ENCODE measurements around the gene MYLK4. TPM values are rescaled to one million over a fixed set of nuclear protein-coding genes. Genes with fewer than 3 reads are reported as not detected.

Gene MYLK4
- total and polyA plus RNA-seq, 2 experiments from 2014 or later, result 0.29 to 0.43 TPM

DNA sequence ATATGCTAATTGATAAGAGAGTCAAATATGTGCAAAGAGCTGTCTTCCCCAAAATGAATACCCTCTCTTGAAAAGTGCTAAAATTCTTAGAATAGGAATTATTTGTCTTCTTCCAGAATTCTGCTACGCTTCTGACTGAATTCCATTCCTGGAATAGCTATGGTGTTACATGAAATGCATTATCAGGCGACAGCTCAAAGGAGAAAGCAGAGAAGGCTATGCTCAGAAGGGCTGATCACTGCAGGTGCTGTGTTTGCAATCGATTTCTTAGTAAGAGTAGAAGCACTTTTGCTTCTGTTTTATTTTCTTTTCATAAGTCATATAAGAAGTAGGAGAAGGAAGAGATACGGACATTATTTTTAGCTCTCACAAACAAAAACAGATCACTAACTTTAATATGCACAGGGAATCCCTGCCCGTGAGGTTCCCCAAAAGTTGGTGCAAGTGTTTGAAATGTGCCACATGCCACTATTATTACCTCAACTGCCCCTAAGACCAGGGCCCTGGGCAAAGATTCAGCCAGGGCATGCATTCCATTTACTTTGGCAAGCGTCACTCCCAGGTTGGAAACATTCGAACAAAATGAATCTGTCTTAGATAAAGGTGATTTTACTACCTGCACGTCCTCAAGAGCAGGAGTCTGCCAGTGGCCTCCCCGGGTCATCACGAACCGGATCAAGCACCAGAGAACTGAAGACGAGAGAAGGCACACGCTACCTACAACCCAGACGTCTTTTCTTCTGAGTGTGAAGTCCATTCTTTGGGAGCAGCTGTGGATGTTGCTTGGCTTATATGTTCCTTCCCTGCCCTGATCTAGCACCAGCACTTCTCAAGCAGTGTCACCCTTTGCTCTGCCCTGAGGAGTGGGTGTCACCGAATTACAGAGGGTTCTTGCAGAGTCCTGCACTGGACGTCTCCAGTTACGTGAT lies 7.2 kb downstream of the MYLK4 start:
- Histone ChIP-seq H3K9me3 (ENCODE audit: low read depth) (no peaks in the 10 kb centered on the region), H3K36me3 (replicated peaks; ENCODE audit: insufficient read depth, low read depth) (no peaks in the 10 kb centered on the region), H4K20me1 (ENCODE audit: insufficient read depth, poor library complexity, severe bottlenecking) (no peaks in the 10 kb centered on the region), H3K79me2 (no peaks in the 10 kb centered on the region), H2AFZ (no peak overlapping the region), H3K27ac (no peak overlapping the region), H3K4me2 (no peak overlapping the region), H3K4me1 (ENCODE audit: insufficient read depth) (no peaks in the 10 kb centered on the region), H3K9me2 (replicated peaks; ENCODE audit: insufficient read depth) (no peaks in the 10 kb centered on the region), H3K4me3 (no peak overlapping the region), H3K27me3 (no peaks in the 10 kb centered on the region)
- TF ChIP-seq, protein P1, sequence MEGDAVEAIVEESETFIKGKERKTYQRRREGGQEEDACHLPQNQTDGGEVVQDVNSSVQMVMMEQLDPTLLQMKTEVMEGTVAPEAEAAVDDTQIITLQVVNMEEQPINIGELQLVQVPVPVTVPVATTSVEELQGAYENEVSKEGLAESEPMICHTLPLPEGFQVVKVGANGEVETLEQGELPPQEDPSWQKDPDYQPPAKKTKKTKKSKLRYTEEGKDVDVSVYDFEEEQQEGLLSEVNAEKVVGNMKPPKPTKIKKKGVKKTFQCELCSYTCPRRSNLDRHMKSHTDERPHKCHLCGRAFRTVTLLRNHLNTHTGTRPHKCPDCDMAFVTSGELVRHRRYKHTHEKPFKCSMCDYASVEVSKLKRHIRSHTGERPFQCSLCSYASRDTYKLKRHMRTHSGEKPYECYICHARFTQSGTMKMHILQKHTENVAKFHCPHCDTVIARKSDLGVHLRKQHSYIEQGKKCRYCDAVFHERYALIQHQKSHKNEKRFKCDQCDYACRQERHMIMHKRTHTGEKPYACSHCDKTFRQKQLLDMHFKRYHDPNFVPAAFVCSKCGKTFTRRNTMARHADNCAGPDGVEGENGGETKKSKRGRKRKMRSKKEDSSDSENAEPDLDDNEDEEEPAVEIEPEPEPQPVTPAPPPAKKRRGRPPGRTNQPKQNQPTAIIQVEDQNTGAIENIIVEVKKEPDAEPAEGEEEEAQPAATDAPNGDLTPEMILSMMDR (IDR thresholded peaks at IDR 0.05; ENCODE audit: poor library complexity), result no peak
- no peak for TF ChIP-seq EZH2 (IDR thresholded peaks at IDR 0.05; ENCODE audit: borderline replicate concordance)
- TF ChIP-seq EZH2phosphoT487 (IDR thresholded peaks at IDR 0.05; ENCODE audit: low read depth, severe bottlenecking, unreplicated experiment), result no peak
- no peak for DNase-seq (ENCODE audit: low spot score)
- WGBS (ENCODE audit: low lambda C conversion rate, missing lambda C conversion rate), result 84% methylated on average over 17 of the region's 17 CpGs

DNA sequence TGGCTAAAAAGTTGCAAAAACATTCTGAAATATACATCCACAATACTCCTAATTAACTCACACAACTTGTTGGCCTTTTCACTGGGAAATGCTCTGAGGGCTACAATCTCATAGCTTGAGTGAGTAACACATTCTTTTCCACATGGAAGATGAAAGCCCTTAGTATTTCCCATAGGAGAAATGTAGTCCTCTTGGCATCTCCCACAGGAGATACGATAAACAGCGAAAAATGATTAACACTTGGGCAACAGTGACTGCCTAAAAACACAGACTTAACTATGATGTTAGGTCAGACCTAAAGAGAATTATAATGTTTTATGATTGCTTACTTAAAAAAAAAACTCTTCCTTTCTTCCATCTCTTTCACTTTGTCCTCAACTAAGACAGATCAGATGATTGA lies 9.0 kb downstream of the MYLK4 start:
- Histone ChIP-seq H3K9me2 (replicated peaks; ENCODE audit: insufficient read depth) (no peaks in the 10 kb centered on the region), H3K27me3 (no peaks in the 10 kb centered on the region), H2AFZ (no peak overlapping the region), H3K36me3 (replicated peaks; ENCODE audit: insufficient read depth, low read depth) (no peaks in the 10 kb centered on the region), H3K79me2 (no peaks in the 10 kb centered on the region), H3K4me3 (no peak overlapping the region), H3K4me1 (ENCODE audit: insufficient read depth) (no peaks in the 10 kb centered on the region), H3K4me2 (no peak overlapping the region), H3K27ac (no peak overlapping the region), H3K9me3 (ENCODE audit: low read depth) (no peaks in the 10 kb centered on the region), H4K20me1 (ENCODE audit: insufficient read depth, poor library complexity, severe bottlenecking) (no peaks in the 10 kb centered on the region)
- DNase-seq (ENCODE audit: low spot score), result no peak
- 97% methylated on average over 2 of the region's 2 CpGs for WGBS (ENCODE audit: low lambda C conversion rate, missing lambda C conversion rate)
- TF ChIP-seq EZH2 (IDR thresholded peaks at IDR 0.05; ENCODE audit: borderline replicate concordance) (no peak), EZH2phosphoT487 (IDR thresholded peaks at IDR 0.05; ENCODE audit: low read depth, severe bottlenecking, unreplicated experiment) (no peak)
- TF ChIP-seq, protein P1 (IDR thresholded peaks at IDR 0.05; ENCODE audit: poor library complexity), result no peak

DNA sequence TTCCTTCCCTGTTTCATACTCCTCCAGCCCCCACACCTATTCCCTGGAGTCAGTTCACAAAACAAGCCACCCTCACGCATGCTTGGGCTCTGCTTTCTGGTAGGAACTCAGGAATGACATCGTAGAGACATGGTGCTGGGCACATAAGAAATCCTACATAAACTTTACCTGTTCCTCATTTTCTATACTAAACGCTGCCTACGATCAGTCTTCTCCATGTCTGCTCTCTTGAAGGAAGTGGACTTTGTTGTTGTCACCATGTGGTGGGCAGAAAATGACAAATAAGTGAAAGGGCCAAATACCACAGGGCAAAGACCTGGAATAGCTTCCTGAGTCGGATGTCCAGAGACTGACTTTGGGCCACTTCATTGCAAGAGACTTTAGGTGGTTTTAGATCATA lies 10.1 kb downstream of the MYLK4 start:
- H3K4me3 ChIP-seq, result no peak overlapping the region
- DNase-seq (ENCODE audit: low spot score), result no peak
- H2AFZ ChIP-seq, result no peak overlapping the region
- H3K27me3 ChIP-seq, result no peaks in the 10 kb centered on the region
- 96% methylated on average over 5 of the region's 5 CpGs for WGBS (ENCODE audit: low lambda C conversion rate, missing lambda C conversion rate)
- no peak overlapping the region for H3K4me2 ChIP-seq
- H3K36me3 ChIP-seq (replicated peaks; ENCODE audit: insufficient read depth, low read depth), result no peaks in the 10 kb centered on the region
- H3K4me1 ChIP-seq (ENCODE audit: insufficient read depth), result no peaks in the 10 kb centered on the region
- H4K20me1 ChIP-seq (ENCODE audit: insufficient read depth, poor library complexity, severe bottlenecking), result no peaks in the 10 kb centered on the region
- H3K9me3 ChIP-seq (ENCODE audit: low read depth), result no peaks in the 10 kb centered on the region
- H3K27ac ChIP-seq, result no peak overlapping the region
- H3K9me2 ChIP-seq (replicated peaks; ENCODE audit: insufficient read depth), result no peaks in the 10 kb centered on the region
- TF ChIP-seq EZH2phosphoT487 (IDR thresholded peaks at IDR 0.05; ENCODE audit: low read depth, severe bottlenecking, unreplicated experiment) (no peak), EZH2 (IDR thresholded peaks at IDR 0.05; ENCODE audit: borderline replicate concordance) (no peak)
- TF ChIP-seq, protein P1 (IDR thresholded peaks at IDR 0.05; ENCODE audit: poor library complexity), result no peak
- H3K79me2 ChIP-seq, result no peaks in the 10 kb centered on the region
